Epithelial cell of esophagus (primary cell): ENCODE results near the gene TMIGD1.

Experiments
- DNase-seq: peaks from one replicate; pipeline ENCODE4 v3.0.0; 2010; ENCODE audit warnings: low read depth
- H3K4me3 ChIP-seq: 2 replicates; pipeline ENCODE4 v1.5.1; 2011; ENCODE audit warnings: mild to moderate bottlenecking, low read length, control low read depth
- TF ChIP-seq, protein P1 (sequence below): IDR thresholded peaks from 2 replicates; pipeline ENCODE4 v1.5.1; 2011; ENCODE audit warnings: low read depth, mild to moderate bottlenecking, low read length, control low read depth, inconsistent platforms; ENCODE audit not compliant: insufficient read depth; ENCODE audit errors: missing control alignments

Gene TMIGD1

DNA sequence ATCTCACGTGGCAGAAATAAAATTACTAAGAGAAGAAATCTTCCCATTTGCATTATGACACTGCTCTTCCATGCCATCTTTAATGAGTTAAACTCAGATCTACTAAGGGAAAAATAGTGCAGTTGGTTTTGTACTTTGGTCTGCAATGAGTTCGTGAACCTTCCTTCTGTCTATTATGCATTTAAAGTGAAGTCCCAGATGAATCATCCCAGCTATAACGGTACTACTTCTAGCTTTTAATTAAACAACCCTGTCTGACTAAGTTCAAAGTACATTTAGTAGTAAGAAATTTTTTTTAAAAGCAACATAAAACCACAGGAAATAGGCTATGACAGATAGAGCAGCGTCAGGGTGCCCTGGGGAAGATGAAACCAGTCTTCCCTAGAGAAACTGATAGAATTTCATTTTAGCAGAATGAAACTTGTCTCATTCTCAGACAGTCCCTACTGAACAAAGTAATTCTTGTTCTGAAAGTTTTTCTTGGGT, 1.8 kb downstream of the TMIGD1 start:
- no peak overlapping the region for H3K4me3 ChIP-seq
- peak; percentile 63 for DNase-seq
- TF ChIP-seq, protein P1, sequence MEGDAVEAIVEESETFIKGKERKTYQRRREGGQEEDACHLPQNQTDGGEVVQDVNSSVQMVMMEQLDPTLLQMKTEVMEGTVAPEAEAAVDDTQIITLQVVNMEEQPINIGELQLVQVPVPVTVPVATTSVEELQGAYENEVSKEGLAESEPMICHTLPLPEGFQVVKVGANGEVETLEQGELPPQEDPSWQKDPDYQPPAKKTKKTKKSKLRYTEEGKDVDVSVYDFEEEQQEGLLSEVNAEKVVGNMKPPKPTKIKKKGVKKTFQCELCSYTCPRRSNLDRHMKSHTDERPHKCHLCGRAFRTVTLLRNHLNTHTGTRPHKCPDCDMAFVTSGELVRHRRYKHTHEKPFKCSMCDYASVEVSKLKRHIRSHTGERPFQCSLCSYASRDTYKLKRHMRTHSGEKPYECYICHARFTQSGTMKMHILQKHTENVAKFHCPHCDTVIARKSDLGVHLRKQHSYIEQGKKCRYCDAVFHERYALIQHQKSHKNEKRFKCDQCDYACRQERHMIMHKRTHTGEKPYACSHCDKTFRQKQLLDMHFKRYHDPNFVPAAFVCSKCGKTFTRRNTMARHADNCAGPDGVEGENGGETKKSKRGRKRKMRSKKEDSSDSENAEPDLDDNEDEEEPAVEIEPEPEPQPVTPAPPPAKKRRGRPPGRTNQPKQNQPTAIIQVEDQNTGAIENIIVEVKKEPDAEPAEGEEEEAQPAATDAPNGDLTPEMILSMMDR, result no peak

DNA sequence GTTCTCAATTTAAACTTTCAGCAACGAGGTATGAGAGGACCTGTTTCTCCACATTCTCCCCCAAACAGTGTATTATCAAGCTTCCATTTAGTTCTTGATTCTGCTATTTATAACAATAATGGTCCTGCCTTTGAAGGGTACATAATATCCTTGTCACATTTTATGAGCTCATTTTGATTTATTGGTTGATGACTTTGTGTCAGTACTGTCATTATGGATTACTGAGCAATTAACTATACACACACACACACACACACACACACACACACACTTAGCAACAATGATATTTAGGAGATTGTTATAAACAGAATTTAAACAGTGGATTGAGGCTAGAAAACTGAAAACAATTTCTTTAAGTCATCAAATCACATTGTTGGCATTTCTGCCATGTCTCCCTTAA, 7.0 kb downstream of the TMIGD1 start:
- TF ChIP-seq, protein P1, result no peak
- H3K4me3 ChIP-seq, result no peak overlapping the region
- DNase-seq, result no peak

DNA sequence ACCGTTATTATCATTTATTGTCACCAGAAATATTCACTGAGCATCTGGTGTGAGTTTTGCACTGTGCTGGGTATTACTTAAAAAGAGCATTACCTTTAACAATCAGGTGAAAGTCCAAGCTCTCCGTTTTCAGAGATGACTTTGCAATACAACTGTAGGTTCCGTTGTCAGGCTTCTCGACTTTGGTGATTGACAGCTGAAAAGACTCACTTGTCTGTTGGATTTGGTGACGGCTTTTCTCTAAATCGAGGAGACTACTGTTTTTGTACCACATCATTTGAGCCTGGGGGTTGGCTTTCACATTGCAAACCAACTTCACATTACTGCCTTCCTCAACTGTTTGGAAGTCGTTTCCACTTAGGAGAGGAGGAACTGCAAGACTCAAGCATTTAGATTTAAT, 9.1 kb downstream of the TMIGD1 start:
- TF ChIP-seq, protein P1, result no peak

DNA sequence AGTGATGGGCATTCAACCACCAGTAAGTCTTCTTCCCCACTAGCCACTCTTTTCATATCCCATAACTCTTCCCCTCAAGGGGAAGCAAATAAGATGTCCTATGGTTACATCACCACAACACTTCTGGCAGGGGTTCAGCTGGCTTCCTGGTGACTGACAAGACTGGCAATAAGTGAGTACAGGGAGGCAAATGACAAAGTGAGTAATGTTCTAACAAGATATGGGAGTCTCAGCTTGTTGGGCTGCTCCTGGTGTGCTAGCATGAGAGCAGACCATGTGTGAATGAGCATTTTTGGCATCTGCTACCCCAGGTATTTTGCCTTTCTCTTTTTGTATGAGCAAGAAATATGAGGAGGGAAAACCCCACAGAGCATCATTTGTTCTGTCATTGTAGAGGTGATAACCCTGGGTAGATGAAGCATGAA, 9.9 kb downstream of the TMIGD1 start:
- TF ChIP-seq, protein P1, result no peak
- peak; percentile 86 for DNase-seq
- H3K4me3 ChIP-seq, result no peak overlapping the region

More for the DNA sequence above, 9.1 kb downstream of the TMIGD1 start:
- H3K4me3 ChIP-seq, result no peak overlapping the region
- no peak for DNase-seq

DNA sequence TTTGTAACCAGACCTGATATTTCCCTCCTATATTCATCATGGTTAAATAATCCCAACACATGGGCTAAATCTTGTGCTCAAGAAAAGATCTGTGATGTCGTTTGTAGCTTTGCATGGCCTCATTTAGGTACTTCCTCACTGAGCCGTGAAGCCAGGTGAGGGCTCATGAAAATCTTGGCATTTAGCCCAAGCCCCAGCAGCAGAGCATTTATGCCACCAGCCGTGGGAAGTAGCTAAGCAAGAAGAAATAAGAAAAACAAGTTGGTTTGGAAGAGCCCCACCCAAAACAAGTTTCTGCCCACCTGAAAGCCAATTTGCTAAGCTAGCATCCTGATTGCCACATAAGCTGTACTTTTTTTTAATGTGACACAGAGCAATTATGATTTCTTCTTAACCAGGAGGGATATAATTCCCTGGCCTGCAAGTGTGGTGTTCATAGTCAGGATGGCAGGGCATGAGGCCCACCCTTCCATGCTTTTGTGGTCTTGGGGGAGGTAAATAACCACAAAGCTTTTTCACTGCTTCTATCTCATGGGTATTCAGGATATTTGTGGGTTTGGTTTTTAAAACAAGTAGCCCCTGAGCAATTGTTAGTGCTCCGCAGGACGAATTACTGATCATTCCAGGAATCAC, 10.5 kb downstream of the TMIGD1 start:
- no peak overlapping the region for H3K4me3 ChIP-seq
- DNase-seq, result peak; percentile 67
- TF ChIP-seq, protein P1, result no peak

DNA sequence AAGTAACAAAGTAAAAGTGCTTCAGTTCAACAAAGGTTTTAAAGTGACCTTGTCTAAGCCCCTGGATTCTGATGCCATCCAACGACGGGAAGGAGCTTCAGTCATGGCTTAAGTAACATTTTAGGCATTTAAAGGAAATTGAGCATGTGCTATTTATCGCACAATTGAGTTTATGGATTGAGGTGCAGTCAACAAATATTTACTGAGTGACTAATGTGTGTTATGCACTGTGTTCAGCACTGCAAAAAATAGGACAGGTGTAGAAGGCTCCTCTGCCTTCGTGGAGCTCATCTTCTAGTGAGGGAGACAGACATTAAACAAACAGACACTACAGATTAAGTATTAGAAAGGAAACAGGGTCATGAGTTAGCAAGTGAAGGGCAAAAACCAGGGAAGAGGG, 12.5 kb downstream of the TMIGD1 start:
- H3K4me3 ChIP-seq, result no peak overlapping the region
- TF ChIP-seq, protein P1, result no peak
- DNase-seq, result peak; percentile 37

DNA sequence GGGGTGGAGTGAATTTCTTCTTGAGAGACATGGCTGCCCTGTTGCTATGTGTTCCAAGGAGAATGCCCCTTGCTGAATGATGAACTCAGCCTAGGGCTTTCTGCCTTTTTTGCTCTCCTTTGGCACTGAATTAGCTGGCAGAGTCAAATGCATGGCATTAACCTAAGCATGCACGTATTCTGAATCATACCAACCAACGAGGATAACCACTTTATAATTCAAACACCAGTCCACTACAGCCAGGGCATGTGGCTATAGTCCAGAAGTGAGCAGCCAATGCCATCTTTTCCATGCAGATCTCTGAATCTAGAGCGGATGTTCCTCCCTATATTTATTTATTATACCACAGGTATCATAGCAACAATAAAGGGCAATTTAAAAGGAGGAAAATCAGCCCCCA, 15.7 kb downstream of the TMIGD1 start:
- H3K4me3 ChIP-seq, result no peak overlapping the region
- peak; percentile 5 for DNase-seq
- TF ChIP-seq, protein P1, result no peak
